CD4-positive, alpha-beta T cell treated with Interleukin-15 for 1 hour (primary cell): ENCODE measurements around the gene CCND1.
A peak's percentile ranks its signal among the peaks of the same experiment; 100 is the strongest.

Experiments
- DNase-seq: peaks from one replicate; pipeline ENCODE4 v3.0.0-alpha.2; 2020

Gene CCND1

GRCh38 chr11:69640995-69641581 lies at the start of gene CCND1:
TSS of gene CCND1 (plus strand) at chr11:69641156. CDS start at chr11:69641314, 158 bp downstream.
- peak; percentile 48 for DNase-seq

DNA sequence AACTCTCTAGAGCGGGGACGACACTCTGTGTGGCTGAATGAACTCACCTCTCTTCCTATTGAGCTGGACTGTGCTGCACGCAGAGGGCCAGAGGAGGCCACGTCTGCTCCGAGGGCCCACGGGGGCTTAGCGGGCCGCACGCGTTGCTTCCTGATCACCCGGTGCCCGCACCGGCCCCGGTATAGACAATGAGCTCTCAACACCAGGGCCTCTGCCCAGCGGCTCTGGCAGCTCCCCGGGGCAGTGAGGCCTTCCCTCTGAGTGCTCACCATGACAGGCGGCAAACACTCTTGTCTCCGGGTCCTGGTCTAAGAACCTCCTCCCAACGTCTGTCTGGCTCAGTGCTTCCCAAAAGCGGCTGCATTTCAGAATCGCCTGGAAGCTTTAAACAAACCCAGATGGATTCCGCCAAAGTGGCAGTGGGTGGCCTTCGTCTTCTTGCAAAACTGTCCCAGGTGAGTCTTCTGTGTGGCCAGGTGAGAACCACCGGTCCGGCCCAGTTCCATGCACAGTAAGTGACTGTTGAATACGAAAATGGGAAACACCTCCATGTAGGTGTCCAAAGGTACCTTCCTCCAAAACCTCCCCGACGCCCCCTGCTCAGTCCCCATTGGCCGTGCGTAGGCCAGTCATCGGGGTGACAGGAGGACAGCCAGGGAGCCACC lies 47.8 kb upstream of the CCND1 start:
- no peak for DNase-seq

GRCh38 chr11:69593851-69594250 lies 47.1 kb upstream of the CCND1 start:
- no peak for DNase-seq

- no peak for DNase-seq
These were observed 46.5 kb upstream of the CCND1 start for GRCh38 chr11:69594481-69594880.

- no peak for DNase-seq
These were observed 44.9 kb upstream of the CCND1 start for GRCh38 chr11:69595805-69596665.

- no peak for DNase-seq
These were observed 42.8 kb upstream of the CCND1 start for GRCh38 chr11:69598147-69598546.

GRCh38 chr11:69599502-69599901 lies 41.5 kb upstream of the CCND1 start:
- DNase-seq = no peak

- no peak for DNase-seq
These were observed 41.0 kb upstream of the CCND1 start for GRCh38 chr11:69600001-69600400.

DNA sequence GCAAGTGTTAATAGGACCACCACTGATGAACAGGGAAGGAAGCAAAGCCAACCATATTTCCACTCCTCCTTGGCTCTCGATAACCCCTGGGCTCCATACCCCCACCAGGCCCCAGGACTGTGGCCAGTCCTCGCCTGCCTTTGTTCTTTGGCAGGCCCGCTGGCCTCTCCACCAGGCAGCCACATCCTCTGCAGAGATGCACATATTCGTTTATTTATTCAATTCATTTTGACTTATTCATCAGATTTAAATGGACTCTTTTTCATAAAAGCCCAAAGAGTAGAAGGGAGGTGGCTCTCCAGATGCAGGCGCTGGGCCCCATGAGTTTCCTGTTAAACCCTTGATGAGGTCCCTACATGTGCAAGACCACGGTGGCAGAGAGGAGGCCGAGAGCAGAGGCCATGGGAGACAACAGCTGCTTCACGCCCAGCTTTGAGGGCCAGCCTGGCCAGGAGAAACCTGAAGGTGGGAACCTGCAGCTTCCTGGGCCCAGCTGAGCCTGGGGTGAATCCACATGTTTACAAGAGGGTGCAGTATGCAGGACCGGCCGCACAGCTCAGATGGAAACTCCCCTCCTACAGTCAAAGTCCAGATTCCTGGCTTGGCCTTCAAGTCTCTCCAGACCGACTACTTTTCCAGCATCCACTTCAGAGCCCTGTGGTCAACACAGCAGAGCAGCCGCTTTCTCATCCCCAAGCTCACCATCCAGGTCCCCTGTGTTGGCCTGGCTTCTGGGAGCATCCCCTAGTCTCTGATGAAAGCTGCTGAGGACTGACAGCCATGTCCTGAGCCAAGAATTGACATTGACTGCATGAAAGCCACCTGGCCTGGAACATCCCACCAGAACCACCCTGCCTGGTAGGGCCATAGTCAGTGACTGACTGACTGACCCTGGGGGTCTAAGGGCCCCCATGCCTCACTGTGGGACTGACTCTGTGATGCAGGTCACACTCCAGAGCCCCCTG lies 39.7 kb upstream of the CCND1 start:
- no peak for DNase-seq

DNA sequence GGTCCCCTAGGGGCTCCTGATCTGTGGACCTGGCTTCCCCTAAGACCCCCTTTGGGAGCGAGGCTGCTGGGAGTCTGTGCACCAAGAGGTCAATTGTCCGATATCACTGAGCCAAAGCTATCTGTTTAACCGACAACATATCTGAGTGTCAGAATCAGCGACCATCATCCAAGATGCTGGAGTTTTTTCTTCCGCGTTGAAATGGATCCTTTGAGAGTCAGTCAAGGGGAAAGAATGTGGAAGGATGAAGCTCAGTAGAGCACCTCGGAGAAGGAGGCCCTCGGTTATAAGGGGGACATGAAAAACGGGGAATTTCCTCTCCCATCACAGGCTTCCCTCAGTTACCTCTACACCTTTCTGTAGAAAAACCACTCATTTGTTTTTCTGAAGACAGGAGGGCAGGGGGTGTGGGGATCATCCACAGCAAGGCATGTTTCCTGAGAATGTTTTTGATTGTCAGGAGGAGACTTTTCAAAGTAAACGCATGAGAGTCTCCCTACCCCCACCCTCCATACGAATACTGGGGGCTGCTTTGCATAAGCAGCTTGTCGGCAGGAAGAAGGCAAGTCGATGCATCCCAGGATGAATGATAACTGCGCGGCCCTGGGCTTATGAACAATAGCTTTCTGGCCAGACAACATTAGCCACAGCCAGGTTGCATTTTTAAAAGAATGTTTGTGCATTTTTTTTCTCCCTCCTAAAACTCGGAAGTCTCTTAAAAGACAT lies 37.7 kb upstream of the CCND1 start:
- DNase-seq = no peak

DNA sequence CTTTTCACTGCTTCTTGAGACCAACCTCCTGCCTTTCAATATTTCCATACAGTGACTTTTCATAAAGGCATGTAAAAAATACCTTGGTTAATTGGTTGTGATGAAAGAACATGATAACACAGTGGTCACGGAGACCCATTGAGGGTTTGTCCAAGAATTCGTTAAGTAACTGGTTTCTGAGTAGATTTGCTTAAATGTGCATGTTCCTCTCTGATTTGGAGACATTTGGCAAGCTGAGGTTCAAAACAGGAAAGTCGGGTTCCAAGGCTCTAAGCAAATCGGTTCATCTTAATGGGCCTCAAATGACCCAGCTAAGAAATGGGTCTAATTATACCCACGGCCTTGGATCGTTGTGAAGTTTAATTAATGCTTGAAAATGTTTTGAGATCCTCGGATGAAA lies 36.9 kb upstream of the CCND1 start:
- DNase-seq = no peak

- no peak for DNase-seq
These were observed 35.0 kb upstream of the CCND1 start for GRCh38 chr11:69605737-69606526.

DNA sequence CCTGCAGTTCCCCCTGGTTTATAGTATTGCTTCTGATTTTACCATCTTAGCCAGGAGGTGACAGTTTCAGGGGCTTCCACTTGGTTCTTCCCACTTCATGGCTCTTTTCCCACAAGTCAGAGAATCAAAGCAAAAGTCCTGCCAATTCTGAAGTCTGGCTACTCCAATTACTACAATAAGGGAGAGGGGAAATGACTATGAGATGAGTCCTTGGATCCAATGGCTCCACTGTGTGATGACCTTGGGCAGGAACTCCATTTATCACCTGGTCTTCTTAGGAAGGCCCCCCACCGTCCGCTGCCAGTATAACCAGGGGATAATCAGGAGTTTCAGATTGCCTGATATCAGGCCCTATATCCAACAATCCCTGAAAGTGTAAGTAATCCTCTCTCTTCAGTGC lies 31.6 kb upstream of the CCND1 start:
- DNase-seq = no peak

GRCh38 chr11:69611548-69612526 lies 29.1 kb upstream of the CCND1 start:
- no peak for DNase-seq

- DNase-seq = no peak
These were observed 27.4 kb upstream of the CCND1 start for GRCh38 chr11:69613594-69613993.

- no peak for DNase-seq
These were observed 26.9 kb upstream of the CCND1 start for GRCh38 chr11:69614085-69614484.

GRCh38 chr11:69615545-69616278 lies 25.2 kb upstream of the CCND1 start:
- DNase-seq = no peak

- no peak for DNase-seq
These were observed 23.7 kb upstream of the CCND1 start for GRCh38 chr11:69617220-69617619.

GRCh38 chr11:69617682-69618081 lies 23.3 kb upstream of the CCND1 start:
- no peak for DNase-seq
